T-helper 2 cell treated with Interferon-gamma antibody and Interleukin-4, amounts not matched to agents 5 μg/mL and 100 μg/mL, for 36 hours (primary cell): ENCODE measurements around the gene RABGAP1L.
"Not testable (repeated sequence)": the region's sequence is repeated elsewhere in the genome, so short reads cannot be mapped to it uniquely, and the experiment has no call there.

ENCODE experiments used
- DNase-seq: peaks from one replicate; pipeline ENCODE4 v3.0.0; 2021; ENCODE audit warnings: low spot score
- H3K27ac Mint-ChIP-seq: one replicate; pipeline ENCODE4 v1.8.0; 2021; ENCODE audit warnings: mild to moderate bottlenecking, mixed read lengths
- H3K27me3 Mint-ChIP-seq: one replicate; pipeline ENCODE4 v1.8.0; 2021; ENCODE audit warnings: low read depth, mixed read lengths
- H3K36me3 Mint-ChIP-seq: one replicate; pipeline ENCODE4 v1.8.0; 2021; ENCODE audit warnings: low read depth, mixed read lengths
- H3K4me1 Mint-ChIP-seq: one replicate; pipeline ENCODE4 v1.8.0; 2021; ENCODE audit warnings: low read depth, mixed read lengths
- H3K4me3 Mint-ChIP-seq: one replicate; pipeline ENCODE4 v1.8.0; 2022; ENCODE audit warnings: mild to moderate bottlenecking, moderate library complexity, mixed read lengths
- H3K9me3 Mint-ChIP-seq: one replicate; pipeline ENCODE4 v1.8.0; 2021; ENCODE audit warnings: mixed read lengths

Gene RABGAP1L

DNA sequence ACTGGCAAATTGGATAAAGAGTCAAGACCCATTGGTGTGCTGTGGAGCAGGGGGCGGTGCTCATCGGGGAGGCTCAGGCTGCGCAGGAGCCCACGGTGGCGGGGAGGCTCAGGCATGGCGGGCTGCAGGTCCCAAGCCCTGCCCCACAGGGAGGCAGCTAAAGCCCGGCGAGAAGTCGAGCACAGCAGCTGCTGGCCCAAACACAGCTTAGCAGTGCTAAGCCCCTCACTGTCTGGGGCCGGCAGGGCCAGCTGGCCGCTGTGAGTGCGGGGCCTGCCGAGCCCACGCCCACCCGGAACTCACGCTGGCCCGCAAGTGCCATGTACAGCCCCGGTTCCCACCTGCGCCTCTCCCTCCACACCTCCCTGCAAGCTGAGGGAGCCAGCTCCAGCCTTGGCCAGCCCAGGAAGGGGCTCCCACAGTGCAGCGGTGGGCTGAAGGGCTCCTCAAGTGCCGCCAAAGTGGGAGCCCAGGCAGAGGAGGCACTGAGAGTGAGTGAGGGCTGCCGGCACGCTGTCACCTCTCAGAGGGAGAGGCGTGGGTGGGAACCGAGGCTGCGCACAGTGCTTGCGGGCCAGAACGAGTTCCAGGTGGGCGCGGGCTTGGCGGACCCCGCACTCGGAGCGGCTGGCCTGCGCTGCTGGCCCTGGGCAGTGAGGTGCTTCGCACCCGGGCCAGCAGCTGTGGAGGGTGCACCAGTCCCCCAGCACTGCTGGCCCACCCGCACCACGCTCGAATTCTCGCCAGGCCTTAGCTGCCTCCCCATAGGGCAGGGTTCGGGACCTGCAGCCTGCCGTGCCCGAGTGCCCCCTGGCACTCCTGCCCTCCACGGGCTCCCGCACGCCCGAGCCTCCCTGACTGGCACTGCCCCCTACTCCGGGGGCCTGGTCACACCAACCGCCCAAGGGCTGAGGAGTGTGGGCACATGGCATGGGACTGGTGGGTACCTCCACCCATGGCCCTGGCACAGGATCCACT is 551.8 kb downstream of the RABGAP1L start:
- Mint-ChIP-seq H3K27me3 (no peaks in the 10 kb centered on the region), H3K9me3 (no peaks in the 10 kb centered on the region), H3K27ac (no peak overlapping the region), H3K4me1 (no peaks in the 10 kb centered on the region), H3K4me3 (no peak overlapping the region), H3K36me3 (no peaks in the 10 kb centered on the region)
- DNase-seq: no peak

DNA sequence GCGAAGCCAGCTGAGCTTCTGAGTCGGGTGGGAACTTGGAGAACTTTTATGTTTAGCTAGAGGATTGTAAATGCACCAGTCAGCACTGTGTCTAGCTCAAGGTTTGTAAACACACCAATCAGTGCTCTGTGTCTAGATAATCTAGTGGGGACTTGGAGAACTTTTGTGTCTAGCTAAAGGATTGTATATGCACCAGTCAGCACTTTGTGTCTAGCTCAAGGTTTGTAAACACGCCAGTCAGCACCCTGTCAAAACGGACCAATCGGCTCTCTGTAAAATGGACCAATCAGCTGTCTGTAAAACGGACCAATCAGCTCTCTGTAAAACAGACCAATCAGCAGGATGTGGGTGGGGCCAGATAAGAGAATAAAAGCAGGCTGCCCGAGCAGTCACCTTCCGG is 552.5 kb downstream of the RABGAP1L start:
- not testable (repeated sequence) for H3K4me3 Mint-ChIP-seq, H3K27me3 Mint-ChIP-seq, DNase-seq, H3K27ac Mint-ChIP-seq, H3K36me3 Mint-ChIP-seq, H3K4me1 Mint-ChIP-seq, H3K9me3 Mint-ChIP-seq

- no peak overlapping the region for H3K27ac Mint-ChIP-seq
- H3K27me3 Mint-ChIP-seq: no peaks in the 10 kb centered on the region
- no peak overlapping the region for H3K4me3 Mint-ChIP-seq
- H3K4me1 Mint-ChIP-seq: no peaks in the 10 kb centered on the region
- no peaks in the 10 kb centered on the region for H3K9me3 Mint-ChIP-seq
- DNase-seq: no peak
- H3K36me3 Mint-ChIP-seq: no peaks in the 10 kb centered on the region
Measured at GRCh38 chr1:174712541-174712940, 553.2 kb downstream of the RABGAP1L start.

- no peak for DNase-seq
- no peak overlapping the region for H3K4me3 Mint-ChIP-seq
- H3K4me1 Mint-ChIP-seq: no peaks in the 10 kb centered on the region
- no peaks in the 10 kb centered on the region for H3K36me3 Mint-ChIP-seq
- H3K27me3 Mint-ChIP-seq: no peaks in the 10 kb centered on the region
- H3K9me3 Mint-ChIP-seq: no peaks in the 10 kb centered on the region
- H3K27ac Mint-ChIP-seq: no peak overlapping the region
Measured at GRCh38 chr1:174713796-174714195, 554.5 kb downstream of the RABGAP1L start.

GRCh38 chr1:174719194-174719593 is 559.9 kb downstream of the RABGAP1L start:
- no peak for DNase-seq
- no peaks in the 10 kb centered on the region for H3K27me3 Mint-ChIP-seq
- H3K27ac Mint-ChIP-seq: no peak overlapping the region

GRCh38 chr1:174720618-174721017 is 561.3 kb downstream of the RABGAP1L start:
- Mint-ChIP-seq H3K4me1 (no peaks in the 10 kb centered on the region), H3K27ac (no peak overlapping the region), H3K36me3 (no peaks in the 10 kb centered on the region), H3K4me3 (no peak overlapping the region), H3K27me3 (no peaks in the 10 kb centered on the region), H3K9me3 (peaks cover 3% of the 10 kb centered on the region)
- no peak for DNase-seq

More at GRCh38 chr1:174719194-174719593, 559.9 kb downstream of the RABGAP1L start:
- no peaks in the 10 kb centered on the region for H3K4me1 Mint-ChIP-seq
- no peaks in the 10 kb centered on the region for H3K36me3 Mint-ChIP-seq
- peaks cover 3% of the 10 kb centered on the region for H3K9me3 Mint-ChIP-seq
- H3K4me3 Mint-ChIP-seq: no peak overlapping the region

- no peak for DNase-seq
- Mint-ChIP-seq H3K9me3 (peaks cover 3% of the 10 kb centered on the region), H3K4me1 (no peaks in the 10 kb centered on the region), H3K36me3 (no peaks in the 10 kb centered on the region), H3K4me3 (no peak overlapping the region), H3K27ac (no peak overlapping the region), H3K27me3 (peaks cover 2% of the 10 kb centered on the region)
Measured at GRCh38 chr1:174721246-174721645, 561.9 kb downstream of the RABGAP1L start.

DNA sequence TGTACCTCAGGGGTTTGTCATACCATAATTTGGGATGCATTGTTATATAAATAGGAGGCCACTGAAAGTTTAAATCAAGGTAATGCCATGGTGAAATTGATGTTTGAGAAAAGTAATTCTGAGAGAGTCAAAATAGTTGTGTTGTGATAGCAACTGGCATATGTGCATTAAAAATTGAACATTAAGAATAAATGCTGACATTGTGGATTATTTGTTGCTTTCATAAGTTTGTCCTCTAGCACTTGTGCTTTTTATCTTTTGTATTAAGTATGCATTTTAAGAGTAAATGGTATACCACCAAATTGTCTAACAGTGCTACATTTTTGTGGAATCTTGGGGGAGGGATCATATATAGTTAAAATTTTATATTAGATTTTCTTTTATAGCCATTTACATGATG is 564.5 kb downstream of the RABGAP1L start:
- Mint-ChIP-seq H3K9me3 (peaks cover 3% of the 10 kb centered on the region), H3K36me3 (no peaks in the 10 kb centered on the region), H3K27ac (no peak overlapping the region), H3K27me3 (peaks cover 2% of the 10 kb centered on the region), H3K4me3 (no peak overlapping the region), H3K4me1 (no peaks in the 10 kb centered on the region)
- DNase-seq: no peak

DNA sequence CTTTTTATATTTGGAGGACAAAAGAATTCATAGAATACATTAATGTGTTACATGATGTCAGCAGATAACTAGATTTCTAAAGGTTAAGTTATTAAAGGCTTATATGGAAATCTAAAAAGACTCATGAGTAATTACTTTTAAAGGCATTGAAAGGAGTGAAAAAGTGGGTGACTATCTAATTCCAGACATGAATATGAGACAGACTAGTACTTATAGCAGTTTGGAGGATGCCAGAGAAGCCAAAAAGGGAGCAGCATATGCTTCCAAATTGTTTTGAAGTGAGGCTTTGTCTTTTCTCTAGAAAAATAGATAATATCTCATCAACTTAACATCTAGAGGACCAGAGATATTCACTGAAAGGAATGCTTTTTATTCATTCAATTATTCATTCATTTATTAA is 564.9 kb downstream of the RABGAP1L start:
- Mint-ChIP-seq H3K9me3 (peaks cover 3% of the 10 kb centered on the region), H3K27me3 (peaks cover 2% of the 10 kb centered on the region), H3K36me3 (no peaks in the 10 kb centered on the region), H3K4me3 (no peak overlapping the region), H3K4me1 (no peaks in the 10 kb centered on the region), H3K27ac (no peak overlapping the region)
- no peak for DNase-seq

DNA sequence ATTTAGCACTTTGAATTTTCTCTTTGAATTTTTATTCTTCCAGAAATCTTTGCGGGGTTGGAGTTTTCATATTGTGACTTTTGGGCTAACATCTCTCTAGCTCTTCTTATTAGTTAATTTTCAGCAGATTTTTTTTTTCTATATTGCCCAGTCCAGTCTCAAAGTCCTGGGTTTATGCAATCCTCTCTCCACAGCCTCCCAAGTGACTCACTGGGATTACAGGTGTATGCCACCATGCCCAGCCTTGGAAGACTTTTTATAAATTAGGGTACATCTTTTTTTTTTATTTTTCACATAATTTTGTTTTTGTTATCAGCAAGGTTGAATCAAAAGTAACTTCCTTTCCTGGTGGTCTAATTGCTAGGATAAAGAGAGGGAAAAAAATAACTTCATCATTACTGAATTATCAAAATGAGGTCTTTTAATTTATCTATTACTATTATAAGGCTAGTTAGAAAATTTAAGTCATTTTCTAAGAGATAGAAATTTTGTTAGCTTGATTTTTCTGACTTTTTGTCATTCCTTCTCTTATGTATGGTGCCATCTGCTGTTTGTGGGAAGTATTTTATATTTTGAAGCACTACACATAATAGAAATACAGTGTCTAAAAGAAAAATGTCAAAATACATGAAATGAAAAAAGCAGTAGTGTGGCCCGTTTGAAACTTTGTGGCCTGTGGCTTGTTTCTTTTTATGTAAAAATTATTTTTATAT is 567.0 kb downstream of the RABGAP1L start:
- Mint-ChIP-seq H3K27ac (no peak overlapping the region), H3K9me3 (no peaks in the 10 kb centered on the region), H3K27me3 (peaks cover 2% of the 10 kb centered on the region), H3K4me1 (no peaks in the 10 kb centered on the region), H3K4me3 (no peak overlapping the region), H3K36me3 (no peaks in the 10 kb centered on the region)
- no peak for DNase-seq

DNA sequence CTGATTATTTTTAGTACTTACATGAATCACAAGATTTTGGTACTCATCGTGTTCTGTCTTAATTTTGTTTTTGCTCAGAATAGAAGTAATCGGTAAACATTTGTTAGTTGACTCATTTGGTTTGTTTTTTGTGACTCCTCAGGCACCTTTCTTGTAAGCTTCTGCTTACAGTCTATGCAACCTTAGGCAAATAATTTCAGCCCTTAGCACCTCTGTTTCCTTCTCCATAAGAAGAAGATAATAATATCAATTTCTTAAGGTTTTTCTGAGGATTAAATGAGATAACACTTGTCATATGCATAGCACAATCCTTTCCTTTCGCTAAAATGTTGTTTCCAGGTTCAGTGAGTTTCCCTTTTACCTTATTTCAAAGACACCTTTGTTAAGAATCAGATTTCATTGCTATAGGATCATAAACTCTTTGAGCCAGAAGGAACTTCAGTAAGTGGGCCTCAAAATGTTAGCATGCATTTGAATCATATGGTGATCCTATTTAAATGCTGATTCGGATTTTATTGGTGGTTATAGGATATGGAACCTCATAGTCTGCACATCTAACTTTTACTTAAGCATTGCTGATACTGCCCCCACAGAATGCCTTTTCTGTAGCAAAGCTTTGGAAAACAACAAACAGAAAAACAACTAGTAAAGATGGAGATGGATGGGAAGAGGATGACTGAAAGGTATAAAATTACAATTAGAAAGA is 567.7 kb downstream of the RABGAP1L start:
- Mint-ChIP-seq H3K27ac (no peak overlapping the region), H3K9me3 (no peaks in the 10 kb centered on the region), H3K36me3 (no peaks in the 10 kb centered on the region), H3K4me3 (no peak overlapping the region), H3K27me3 (peaks cover 2% of the 10 kb centered on the region), H3K4me1 (no peaks in the 10 kb centered on the region)
- DNase-seq: no peak

DNA sequence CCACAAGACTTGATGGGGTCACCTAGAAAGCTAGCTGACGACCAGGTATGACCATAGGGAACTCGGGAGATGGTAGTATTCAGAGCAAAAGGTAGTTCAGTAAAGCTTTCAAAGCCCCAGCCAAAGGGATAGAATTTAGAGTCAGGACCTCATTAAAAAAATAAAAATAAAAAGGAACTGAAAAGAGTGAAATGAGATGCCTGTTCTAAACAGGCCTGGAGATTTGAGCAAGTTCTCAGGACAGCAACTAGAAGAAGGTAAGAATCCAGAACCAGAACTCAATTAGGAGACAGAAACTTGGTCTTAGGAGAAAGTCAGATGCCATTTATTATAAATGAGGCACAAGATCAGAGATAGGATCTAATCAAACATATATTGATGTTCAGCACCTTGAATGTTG is 575.0 kb downstream of the RABGAP1L start:
- Mint-ChIP-seq H3K4me1 (no peaks in the 10 kb centered on the region), H3K4me3 (no peak overlapping the region), H3K27ac (no peak overlapping the region), H3K9me3 (peaks cover 5% of the 10 kb centered on the region), H3K36me3 (no peaks in the 10 kb centered on the region), H3K27me3 (no peaks in the 10 kb centered on the region)
- DNase-seq: no peak

DNA sequence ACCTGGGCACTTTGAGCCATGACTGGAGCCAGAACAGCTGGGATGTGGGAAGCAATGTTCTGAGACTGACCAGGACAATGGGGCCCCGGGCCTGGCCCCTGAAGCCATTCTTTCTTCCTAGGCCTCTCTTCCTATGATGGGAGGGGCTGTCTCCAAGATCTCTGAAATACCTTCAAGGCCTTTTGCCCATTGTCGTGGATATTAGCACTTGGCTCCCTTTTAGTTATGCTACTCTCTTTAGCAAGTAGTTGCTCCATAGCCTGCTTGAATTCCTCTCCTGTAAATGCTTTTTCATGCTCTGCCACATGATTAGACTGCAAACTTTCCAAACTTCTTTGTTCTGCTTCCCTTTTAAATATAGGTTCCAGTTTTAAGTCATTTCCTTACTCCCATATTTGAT is 577.5 kb downstream of the RABGAP1L start:
- Mint-ChIP-seq H3K9me3 (peaks cover 5% of the 10 kb centered on the region), H3K27me3 (no peaks in the 10 kb centered on the region), H3K27ac (no peak overlapping the region), H3K4me3 (no peak overlapping the region), H3K4me1 (no peaks in the 10 kb centered on the region), H3K36me3 (no peaks in the 10 kb centered on the region)
- DNase-seq: no peak
